Calu3 (cell line): ENCODE data around the gene TMEM270. TPM values are rescaled to one million over a fixed set of nuclear protein-coding genes. Genes with fewer than 3 reads are reported as not detected.

Experiments used
- BruUV-seq: library from RNA; stranded (reverse); fragments of 400-500 nt; replicated peaks from 2 replicates; lab custom pipeline; 2021; lab: Mats Ljungman, UMichigan
- CTCF ChIA-PET: fragments of 300-600 bp; sonication (Branson Sonifier 250); formaldehyde crosslinking; loops from one replicate; lab custom pipeline; 2022; ENCODE audit warnings: antibody characterized with exemption; lab: Charles Lee
- DNase-seq: peaks from one replicate; pipeline ENCODE4 v3.0.0; 2022
- H3K27ac Mint-ChIP-seq: one replicate; pipeline ENCODE4 v1.8.0; 2022; ENCODE audit warnings: mixed read lengths; ENCODE audit not compliant: unreplicated experiment
- H3K27me3 Mint-ChIP-seq: one replicate; pipeline ENCODE4 v1.8.0; 2022; ENCODE audit warnings: mixed read lengths; ENCODE audit not compliant: unreplicated experiment
- H3K36me3 Mint-ChIP-seq: one replicate; pipeline ENCODE4 v1.8.0; 2022; ENCODE audit warnings: mild to moderate bottlenecking, moderate library complexity, mixed read lengths; ENCODE audit not compliant: insufficient read depth, unreplicated experiment
- H3K4me1 Mint-ChIP-seq: one replicate; pipeline ENCODE4 v1.8.0; 2022; ENCODE audit warnings: mild to moderate bottlenecking, low read depth, mixed read lengths; ENCODE audit not compliant: unreplicated experiment
- H3K4me3 Mint-ChIP-seq: one replicate; pipeline ENCODE4 v1.8.0; 2022; ENCODE audit warnings: mild to moderate bottlenecking, low read depth, moderate library complexity, mixed read lengths; ENCODE audit not compliant: unreplicated experiment
- H3K9me3 Mint-ChIP-seq: one replicate; pipeline ENCODE4 v1.8.0; 2022; ENCODE audit warnings: low read depth, mixed read lengths; ENCODE audit not compliant: unreplicated experiment
- CTCF ChIP-seq: fragments of 200-600 bp; IDR thresholded peaks from one replicate; pipeline ENCODE4 v1.8.0; 2022; ENCODE audit warnings: antibody characterized with exemption; ENCODE audit not compliant: unreplicated experiment
- intact Hi-C: fragments of 100-400 bp; cut with micrococcal nuclease; formaldehyde crosslinking; loops from one replicate; pipeline ENCODE4 v1.10.0; 2022; ENCODE audit not compliant: unreplicated experiment
- total RNA-seq: library from RNA; stranded (reverse); gene quantifications from 2 replicates; pipeline ENCODE4 v1.2.3, GENCODE V29; 2022

TMEM270 gene
- total RNA-seq, 1 experiment from 2014 or later, result 0.59 TPM

- no peak for TF ChIP-seq CTCF
- intact Hi-C loops, result no loop called here
- Mint-ChIP-seq H3K4me3 (no peak overlapping the region), H3K27ac (no peak overlapping the region), H3K36me3 (no peaks in the 10 kb centered on the region), H3K27me3 (peaks cover 48% of the 10 kb centered on the region), H3K4me1 (no peaks in the 10 kb centered on the region), H3K9me3 (no peaks in the 10 kb centered on the region)
- no TSS peak for BruUV-seq
- DNase-seq, result no peak
- CTCF ChIA-PET, result no interaction called here
These were observed 24.5 kb downstream of the TMEM270 start for GRCh38 chr7:73885433-73885974.

GRCh38 chr7:73885975-73886798 is 25.2 kb downstream of the TMEM270 start:
- Mint-ChIP-seq H3K27ac (no peak overlapping the region), H3K4me3 (no peak overlapping the region)
- BruUV-seq, result no TSS peak

GRCh38 chr7:73887762-73888161 is 26.8 kb downstream of the TMEM270 start:
- H3K4me3 Mint-ChIP-seq, result no peak overlapping the region
- H3K27ac Mint-ChIP-seq, result no peak overlapping the region
- H3K4me1 Mint-ChIP-seq, result no peaks in the 10 kb centered on the region
- intact Hi-C loops, result no loop called here
- H3K9me3 Mint-ChIP-seq, result no peaks in the 10 kb centered on the region
- CTCF ChIA-PET, result interaction anchor here (0.6 kb wide), 1 partner anchor 16 kb away, joined by 3 read pairs; no protein-coding TSS in a partner anchor
- BruUV-seq, result no TSS peak
- DNase-seq, result no peak
- TF ChIP-seq CTCF, result no peak
- H3K36me3 Mint-ChIP-seq, result no peaks in the 10 kb centered on the region
- H3K27me3 Mint-ChIP-seq, result peaks cover 57% of the 10 kb centered on the region

More at GRCh38 chr7:73885975-73886798, 25.2 kb downstream of the TMEM270 start:
- H3K27me3 Mint-ChIP-seq, result peaks cover 44% of the 10 kb centered on the region
- no peaks in the 10 kb centered on the region for H3K9me3 Mint-ChIP-seq
- TF ChIP-seq CTCF, result no peak
- H3K36me3 Mint-ChIP-seq, result no peaks in the 10 kb centered on the region
- no peak for DNase-seq
- no peaks in the 10 kb centered on the region for H3K4me1 Mint-ChIP-seq
- CTCF ChIA-PET, result no interaction called here
- intact Hi-C loops, result no loop called here

- Mint-ChIP-seq H3K4me3 (no peak overlapping the region), H3K36me3 (no peaks in the 10 kb centered on the region), H3K9me3 (no peaks in the 10 kb centered on the region), H3K27ac (no peak overlapping the region), H3K4me1 (no peaks in the 10 kb centered on the region), H3K27me3 (peaks cover 64% of the 10 kb centered on the region)
- TF ChIP-seq CTCF, result no peak
- BruUV-seq, result no TSS peak
- intact Hi-C loops, result no loop called here
- CTCF ChIA-PET, result no interaction called here
- DNase-seq, result no peak
These were observed 28.0 kb downstream of the TMEM270 start for GRCh38 chr7:73888959-73889358.
